Measurements from ENCODE around the gene PSENEN.

The PSENEN gene

GRCh38 chr19:35713506-35713850 lies 32.0 kb upstream of the PSENEN start:
- H3K9ac ChIP-seq (ENCODE audit: low read length) = no peak overlapping the region
- H3K4me3 ChIP-seq (ENCODE audit: insufficient read depth, low read length, poor library complexity, severe bottlenecking) = no peak overlapping the region
- no peaks in the 10 kb centered on the region for H3K9me3 ChIP-seq (ENCODE audit: insufficient read depth, low read length)
- H3K79me2 ChIP-seq (ENCODE audit: insufficient read depth, low read length) = peaks cover 4% of the 10 kb centered on the region
- no peaks in the 10 kb centered on the region for H3K27me3 ChIP-seq (ENCODE audit: low read length)
- H3K36me3 ChIP-seq (ENCODE audit: low read length) = no peaks in the 10 kb centered on the region
- H2AFZ ChIP-seq (ENCODE audit: low read depth, low read length, severe bottlenecking) = no peak overlapping the region
- H3K27ac ChIP-seq (ENCODE audit: low read depth, low read length) = no peak overlapping the region
- no peaks in the 10 kb centered on the region for H3F3A ChIP-seq (ENCODE audit: insufficient read depth)
- no peaks in the 10 kb centered on the region for H4K20me1 ChIP-seq (ENCODE audit: low read depth, low read length)
- no peak for TF ChIP-seq EZH2phosphoT487 (conservative IDR thresholded peaks at IDR 0.05; ENCODE audit: low read length)
- H3K9me2 ChIP-seq (replicated peaks; ENCODE audit: insufficient read depth, low read length) = no peaks in the 10 kb centered on the region
- no peak overlapping the region for H3K4me2 ChIP-seq (ENCODE audit: low read depth, low read length, poor library complexity, severe bottlenecking)

DNA sequence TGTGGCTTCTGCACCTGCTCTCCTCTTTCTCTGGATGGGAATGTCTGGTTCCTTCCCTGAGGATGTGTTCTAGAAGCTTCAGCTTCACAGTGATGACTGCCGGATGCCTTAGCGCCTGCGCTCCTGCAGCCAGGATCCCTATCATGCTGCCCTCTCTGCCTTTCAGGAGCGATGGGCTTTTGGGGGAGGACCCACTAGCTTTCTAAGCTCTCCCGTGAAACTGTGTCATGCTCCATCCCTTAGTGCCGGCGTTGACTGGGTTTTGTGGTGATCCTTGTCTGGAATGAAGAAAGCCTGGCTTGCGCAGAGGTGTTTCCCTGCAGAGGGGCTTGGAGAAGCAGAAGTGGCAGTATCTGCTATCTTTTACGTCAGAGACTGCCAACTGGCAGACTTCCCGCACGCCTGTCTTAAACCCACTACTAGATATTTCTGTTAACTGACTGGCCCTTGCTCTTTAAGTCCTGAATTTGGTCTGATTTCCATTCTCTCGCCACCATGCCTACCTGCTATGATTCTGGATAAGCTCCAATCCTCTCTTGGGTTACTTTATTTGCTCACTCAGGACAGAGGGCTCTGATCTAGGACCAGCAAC lies 31.5 kb upstream of the PSENEN start:
- Histone ChIP-seq H3K9ac (ENCODE audit: low read length) (no peak overlapping the region), H3K27ac (ENCODE audit: low read depth, low read length) (no peak overlapping the region), H3F3A (ENCODE audit: insufficient read depth) (no peaks in the 10 kb centered on the region), H3K27me3 (ENCODE audit: low read length) (no peaks in the 10 kb centered on the region), H3K9me2 (replicated peaks; ENCODE audit: insufficient read depth, low read length) (no peaks in the 10 kb centered on the region), H3K4me2 (ENCODE audit: low read depth, low read length, poor library complexity, severe bottlenecking) (no peak overlapping the region), H4K20me1 (ENCODE audit: low read depth, low read length) (no peaks in the 10 kb centered on the region), H2AFZ (ENCODE audit: low read depth, low read length, severe bottlenecking) (no peak overlapping the region), H3K36me3 (ENCODE audit: low read length) (no peaks in the 10 kb centered on the region), H3K4me3 (ENCODE audit: insufficient read depth, low read length, poor library complexity, severe bottlenecking) (no peak overlapping the region), H3K79me2 (ENCODE audit: insufficient read depth, low read length) (peaks cover 9% of the 10 kb centered on the region), H3K9me3 (ENCODE audit: insufficient read depth, low read length) (no peaks in the 10 kb centered on the region)
- no peak for TF ChIP-seq EZH2phosphoT487 (conservative IDR thresholded peaks at IDR 0.05; ENCODE audit: low read length)
- TF ChIP-seq, protein P1, sequence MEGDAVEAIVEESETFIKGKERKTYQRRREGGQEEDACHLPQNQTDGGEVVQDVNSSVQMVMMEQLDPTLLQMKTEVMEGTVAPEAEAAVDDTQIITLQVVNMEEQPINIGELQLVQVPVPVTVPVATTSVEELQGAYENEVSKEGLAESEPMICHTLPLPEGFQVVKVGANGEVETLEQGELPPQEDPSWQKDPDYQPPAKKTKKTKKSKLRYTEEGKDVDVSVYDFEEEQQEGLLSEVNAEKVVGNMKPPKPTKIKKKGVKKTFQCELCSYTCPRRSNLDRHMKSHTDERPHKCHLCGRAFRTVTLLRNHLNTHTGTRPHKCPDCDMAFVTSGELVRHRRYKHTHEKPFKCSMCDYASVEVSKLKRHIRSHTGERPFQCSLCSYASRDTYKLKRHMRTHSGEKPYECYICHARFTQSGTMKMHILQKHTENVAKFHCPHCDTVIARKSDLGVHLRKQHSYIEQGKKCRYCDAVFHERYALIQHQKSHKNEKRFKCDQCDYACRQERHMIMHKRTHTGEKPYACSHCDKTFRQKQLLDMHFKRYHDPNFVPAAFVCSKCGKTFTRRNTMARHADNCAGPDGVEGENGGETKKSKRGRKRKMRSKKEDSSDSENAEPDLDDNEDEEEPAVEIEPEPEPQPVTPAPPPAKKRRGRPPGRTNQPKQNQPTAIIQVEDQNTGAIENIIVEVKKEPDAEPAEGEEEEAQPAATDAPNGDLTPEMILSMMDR (IDR thresholded peaks at IDR 0.05; ENCODE audit: insufficient read depth, low read length, poor library complexity, severe bottlenecking) = no peak

GRCh38 chr19:35714601-35715354 lies 30.7 kb upstream of the PSENEN start:
- no peaks in the 10 kb centered on the region for H3K9me3 ChIP-seq (ENCODE audit: insufficient read depth, low read length)
- no peak overlapping the region for H3K9ac ChIP-seq (ENCODE audit: low read length)
- no peak for TF ChIP-seq EZH2phosphoT487 (conservative IDR thresholded peaks at IDR 0.05; ENCODE audit: low read length)
- TF ChIP-seq, protein P1 (IDR thresholded peaks at IDR 0.05; ENCODE audit: insufficient read depth, low read length, poor library complexity, severe bottlenecking) = no peak
- no peak overlapping the region for H3K4me3 ChIP-seq (ENCODE audit: insufficient read depth, low read length, poor library complexity, severe bottlenecking)
- no peak overlapping the region for H3K27ac ChIP-seq (ENCODE audit: low read depth, low read length)
- no peaks in the 10 kb centered on the region for H4K20me1 ChIP-seq (ENCODE audit: low read depth, low read length)
- no peaks in the 10 kb centered on the region for H3K27me3 ChIP-seq (ENCODE audit: low read length)
- H2AFZ ChIP-seq (ENCODE audit: low read depth, low read length, severe bottlenecking) = no peak overlapping the region
- peaks cover 17% of the 10 kb centered on the region for H3K79me2 ChIP-seq (ENCODE audit: insufficient read depth, low read length)
- H3F3A ChIP-seq (ENCODE audit: insufficient read depth) = no peaks in the 10 kb centered on the region
- H3K4me2 ChIP-seq (ENCODE audit: low read depth, low read length, poor library complexity, severe bottlenecking) = no peak overlapping the region
- H3K9me2 ChIP-seq (replicated peaks; ENCODE audit: insufficient read depth, low read length) = no peaks in the 10 kb centered on the region
- H3K36me3 ChIP-seq (ENCODE audit: low read length) = no peaks in the 10 kb centered on the region

DNA sequence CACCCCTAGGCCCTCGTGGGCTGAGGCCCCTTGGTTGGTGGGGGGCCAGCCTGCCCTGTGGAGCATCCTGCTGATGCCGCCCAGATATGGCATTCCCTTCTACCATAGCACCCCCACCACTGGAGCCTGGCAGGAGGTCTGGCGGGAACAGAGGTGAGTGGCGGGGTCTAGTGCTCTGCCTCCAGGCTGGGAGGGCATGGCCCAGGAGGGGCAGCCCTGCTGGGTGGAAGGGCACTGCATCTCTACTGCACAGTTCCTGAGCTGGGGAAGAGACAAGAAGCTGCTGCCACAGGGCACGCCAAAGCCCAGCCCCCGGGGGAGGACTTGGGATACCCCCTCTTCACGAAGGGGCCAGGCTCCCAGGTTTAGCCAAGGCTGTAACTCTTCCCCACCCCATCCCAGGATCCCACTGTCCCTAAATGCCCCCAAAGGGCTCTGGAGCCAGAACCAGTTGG lies 30.1 kb upstream of the PSENEN start:
- no peaks in the 10 kb centered on the region for H3K9me2 ChIP-seq (replicated peaks; ENCODE audit: insufficient read depth, low read length)
- no peak overlapping the region for H3K27ac ChIP-seq (ENCODE audit: low read depth, low read length)
- H3K27me3 ChIP-seq (ENCODE audit: low read length) = no peaks in the 10 kb centered on the region
- no peaks in the 10 kb centered on the region for H4K20me1 ChIP-seq (ENCODE audit: low read depth, low read length)
- no peak overlapping the region for H2AFZ ChIP-seq (ENCODE audit: low read depth, low read length, severe bottlenecking)
- H3K9ac ChIP-seq (ENCODE audit: low read length) = no peak overlapping the region
- no peaks in the 10 kb centered on the region for H3K9me3 ChIP-seq (ENCODE audit: insufficient read depth, low read length)
- peak overlapping the region; percentile 74 for H3K4me2 ChIP-seq (ENCODE audit: low read depth, low read length, poor library complexity, severe bottlenecking)
- TF ChIP-seq EZH2phosphoT487 (conservative IDR thresholded peaks at IDR 0.05; ENCODE audit: low read length) = no peak
- TF ChIP-seq, protein P1 (IDR thresholded peaks at IDR 0.05; ENCODE audit: insufficient read depth, low read length, poor library complexity, severe bottlenecking) = no peak
- no peaks in the 10 kb centered on the region for H3K36me3 ChIP-seq (ENCODE audit: low read length)
- H3F3A ChIP-seq (ENCODE audit: insufficient read depth) = no peaks in the 10 kb centered on the region
- no peak overlapping the region for H3K4me3 ChIP-seq (ENCODE audit: insufficient read depth, low read length, poor library complexity, severe bottlenecking)
- H3K79me2 ChIP-seq (ENCODE audit: insufficient read depth, low read length) = peaks cover 22% of the 10 kb centered on the region
